Skeletal muscle tissue (tissue), 5 donors: Measurements from ENCODE around the gene SRRM2. TPM values are rescaled to one million over a fixed set of nuclear protein-coding genes. Genes with fewer than 3 reads are reported as not detected.

Source experiments
- H3K27ac ChIP-seq: one replicate; pipeline ENCODE4 v1.7.0; 2013; ENCODE audit warnings: mild to moderate bottlenecking, low read depth, low read length, inconsistent platforms
- H3K27me3 ChIP-seq, 3 donors: one replicate each; pipeline ENCODE4 v1.7.0; 2013; ENCODE audit warnings: low read length in 3 of 3; ENCODE audit not compliant: control insufficient read depth in 3 of 3, insufficient read depth in 3 of 3
- H3K36me3 ChIP-seq, 3 donors: one replicate each; pipeline ENCODE4 v1.7.0; 2013; ENCODE audit warnings: low read length in 3 of 3; ENCODE audit not compliant: control insufficient read depth in 3 of 3, insufficient read depth in 3 of 3
- H3K4me1 ChIP-seq, 3 donors: one replicate each; pipeline ENCODE4 v1.7.0; 2013; ENCODE audit warnings: low read length in 3 of 3, mild to moderate bottlenecking in 3 of 3; ENCODE audit not compliant: control insufficient read depth in 3 of 3, insufficient read depth in 3 of 3
- H3K4me3 ChIP-seq, 3 donors: one replicate each; pipeline ENCODE4 v1.7.0; 2013; ENCODE audit warnings: low read length in 3 of 3
- H3K9ac ChIP-seq, 3 donors: one replicate each; pipeline ENCODE4 v1.7.0; 2013; ENCODE audit warnings: low read length in 3 of 3, mild to moderate bottlenecking in 3 of 3, moderate library complexity in 2 of 3, low read depth in 1 of 3
- H3K9me3 ChIP-seq, 3 donors: one replicate each; pipeline ENCODE4 v1.7.0; 2013; ENCODE audit warnings: low read length in 3 of 3; ENCODE audit not compliant: control insufficient read depth in 3 of 3
- small RNA-seq: library from RNA; depleted of rRNA; stranded (forward); fragments of <200 nt; gene quantifications from one replicate; pipeline ENCODE3, GENCODE V24; 2014
- total RNA-seq: library from RNA; depleted of rRNA; stranded (reverse); fragments of >200 nt; gene quantifications from one replicate; pipeline ENCODE4 v1.2.3, GENCODE V29; 2014
- donor health status: Osteomylitis.

The SRRM2 gene
- total RNA-seq, 1 donor from 2014 or later, result 70.5 TPM

GRCh38 chr16:2817340-2818271 lies 65.2 kb downstream of the SRRM2 start:
- H3K4me1 ChIP-seq, result no peaks in the 10 kb centered on the region

GRCh38 chr16:2818272-2818876 lies 65.9 kb downstream of the SRRM2 start:
- Histone ChIP-seq H3K4me1 (no peaks in the 10 kb centered on the region), H3K9ac (no peak overlapping the region), H3K36me3 (no peaks in the 10 kb centered on the region), H3K4me3 (no peak overlapping the region), H3K27ac (no peak overlapping the region), H3K27me3 (peaks cover 13 to 48% (median 33%) of the 10 kb centered on the region in 3 donors), H3K9me3 (no peaks in the 10 kb centered on the region)

More at GRCh38 chr16:2817340-2818271, 65.2 kb downstream of the SRRM2 start:
- Histone ChIP-seq H3K27ac (no peak overlapping the region), H3K9ac (no peak overlapping the region), H3K4me3 (no peak overlapping the region), H3K9me3 (no peaks in the 10 kb centered on the region), H3K27me3 (peaks cover 13 to 48% (median 33%) of the 10 kb centered on the region in 3 donors), H3K36me3 (no peaks in the 10 kb centered on the region)

- no peaks in the 10 kb centered on the region for H3K9me3 ChIP-seq
- H3K27me3 ChIP-seq, result peaks cover 12 to 48% (median 33%) of the 10 kb centered on the region in 3 donors
- no peak overlapping the region for H3K9ac ChIP-seq
- H3K27ac ChIP-seq, result no peak overlapping the region
- no peaks in the 10 kb centered on the region for H3K36me3 ChIP-seq
- no peak overlapping the region for H3K4me3 ChIP-seq
- no peaks in the 10 kb centered on the region for H3K4me1 ChIP-seq
Measured at GRCh38 chr16:2819179-2819938, 66.9 kb downstream of the SRRM2 start.

GRCh38 chr16:2819939-2820835 lies 67.7 kb downstream of the SRRM2 start:
- H3K9ac ChIP-seq, result no peak overlapping the region
- H3K27ac ChIP-seq, result no peak overlapping the region
- H3K9me3 ChIP-seq, result no peaks in the 10 kb centered on the region
- H3K27me3 ChIP-seq, result peaks cover 7 to 44% (median 29%) of the 10 kb centered on the region in 3 donors
- H3K4me3 ChIP-seq, result no peak overlapping the region
- H3K4me1 ChIP-seq, result no peaks in the 10 kb centered on the region
- no peaks in the 10 kb centered on the region for H3K36me3 ChIP-seq

Small RNA genes within 50 kb of the gene (small RNA-seq; reads per million reads assigned to genes)
- gene SNORA3C, result 0.09 reads per million

Other genes with a start within 250 kb of the SRRM2 start
- 12.0 TPM for gene ATP6V0C, start 238.7 kb upstream of the SRRM2 start, total RNA-seq
- gene AMDHD2, start 232.3 kb upstream of the SRRM2 start, total RNA-seq, result 7.3 TPM
- gene CEMP1, start 221.2 kb upstream of the SRRM2 start, total RNA-seq, result not detected
- gene PDPK1, start 214.6 kb upstream of the SRRM2 start, total RNA-seq, result 18.3 TPM
- gene KCTD5, start 70.1 kb upstream of the SRRM2 start, total RNA-seq, result 13.6 TPM
- gene PRSS27, start 32.4 kb upstream of the SRRM2 start, total RNA-seq, result not detected
- gene ELOB, start 24.6 kb downstream of the SRRM2 start, total RNA-seq, result 178 TPM
- not detected for gene PRSS33, start 34.9 kb downstream of the SRRM2 start, total RNA-seq
- not detected for gene PRSS41, start 45.8 kb downstream of the SRRM2 start, total RNA-seq
- gene PRSS21, start 64.6 kb downstream of the SRRM2 start, total RNA-seq, result not detected
- gene ZG16B, start 77.7 kb downstream of the SRRM2 start, total RNA-seq, result 0.52 TPM
- gene PRSS22, start 105.5 kb downstream of the SRRM2 start, total RNA-seq, result not detected
- 10.4 TPM for gene FLYWCH2, start 130.6 kb downstream of the SRRM2 start, total RNA-seq
- 11.0 TPM for gene FLYWCH1, start 159.3 kb downstream of the SRRM2 start, total RNA-seq
- 1.6 TPM for gene KREMEN2, start 211.6 kb downstream of the SRRM2 start, total RNA-seq
- gene PAQR4, start 216.7 kb downstream of the SRRM2 start, total RNA-seq, result 2.1 TPM
- 2.1 TPM for gene PKMYT1, start 227.8 kb downstream of the SRRM2 start, total RNA-seq